Measurements from ENCODE around the gene ALDH8A1.

The ALDH8A1 gene

DNA sequence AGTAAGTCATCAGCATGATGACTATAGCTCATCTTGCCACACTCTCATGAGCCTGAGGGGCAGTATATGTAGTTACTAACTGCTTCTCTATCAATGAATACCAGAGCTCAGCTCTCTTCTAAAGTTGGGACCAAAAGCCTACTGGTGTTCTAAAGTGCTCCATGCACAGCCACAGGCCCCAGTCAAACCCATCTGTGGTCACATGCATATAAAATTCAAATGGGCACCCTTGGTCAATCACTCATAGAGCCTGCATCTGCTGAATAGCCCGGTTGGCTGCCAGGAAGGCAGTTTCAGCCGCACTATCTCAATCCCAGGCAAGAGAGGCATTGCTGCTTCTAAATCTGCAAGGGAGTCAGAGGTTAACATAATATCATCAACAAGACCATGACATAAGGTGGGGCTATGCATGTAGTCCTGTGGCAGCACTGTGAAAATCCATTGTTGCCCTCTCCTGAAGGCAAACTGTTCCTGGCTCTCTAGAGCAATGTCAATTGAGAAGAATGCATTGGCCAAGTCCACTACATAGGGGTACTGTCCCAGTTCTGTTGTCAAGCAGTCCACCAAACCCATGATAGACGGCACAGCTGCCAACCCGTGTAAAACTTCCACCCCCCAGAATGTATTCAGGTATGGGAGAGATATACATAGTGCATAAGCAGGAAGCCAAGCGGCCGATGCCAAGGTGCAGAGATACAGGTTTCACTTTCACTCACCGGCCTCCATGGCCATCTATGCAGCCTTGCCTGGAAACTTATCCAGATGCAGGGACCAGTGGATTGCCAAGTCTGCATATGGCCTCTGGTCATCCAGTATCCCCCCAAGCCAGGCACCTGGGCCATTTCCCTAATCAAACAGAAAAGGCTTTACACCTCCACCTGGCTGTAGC lies 76.2 kb downstream of the ALDH8A1 start:
- no peak for DNase-seq (ENCODE audit: low read depth in 1 of 2, low spot score in 1 of 2)

GRCh38 chr6:134870677-134871498 lies 79.0 kb downstream of the ALDH8A1 start:
- no peak for DNase-seq (ENCODE audit: low read depth in 1 of 2, low spot score in 1 of 2)

DNA sequence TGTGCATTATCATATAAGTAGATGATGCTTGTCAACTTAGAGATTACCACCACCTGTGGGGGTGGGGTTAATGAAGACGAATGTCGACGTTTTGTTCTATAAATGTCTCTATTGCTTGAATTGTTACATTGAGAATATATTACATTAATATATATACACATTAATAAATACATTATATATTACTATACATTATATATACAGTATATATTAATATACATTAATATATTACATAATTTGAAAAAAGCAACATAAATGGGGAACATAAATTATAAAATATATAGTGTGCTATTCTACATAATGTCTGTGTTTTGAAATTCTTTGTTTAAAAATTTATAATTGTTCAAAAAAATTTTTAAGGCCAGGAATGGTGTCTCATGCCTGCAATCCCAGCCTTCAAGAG lies 81.1 kb downstream of the ALDH8A1 start:
- no peak for DNase-seq (ENCODE audit: low read depth in 1 of 2, low spot score in 1 of 2)

Measured in activated CD4-positive, alpha-beta T cell treated with anti-CD3 and anti-CD28 coated beads, Interleukin-2, amount 50 U/mL, for 24 hours (primary cell).